ENCODE data around the gene PAFAH2.

DNA sequence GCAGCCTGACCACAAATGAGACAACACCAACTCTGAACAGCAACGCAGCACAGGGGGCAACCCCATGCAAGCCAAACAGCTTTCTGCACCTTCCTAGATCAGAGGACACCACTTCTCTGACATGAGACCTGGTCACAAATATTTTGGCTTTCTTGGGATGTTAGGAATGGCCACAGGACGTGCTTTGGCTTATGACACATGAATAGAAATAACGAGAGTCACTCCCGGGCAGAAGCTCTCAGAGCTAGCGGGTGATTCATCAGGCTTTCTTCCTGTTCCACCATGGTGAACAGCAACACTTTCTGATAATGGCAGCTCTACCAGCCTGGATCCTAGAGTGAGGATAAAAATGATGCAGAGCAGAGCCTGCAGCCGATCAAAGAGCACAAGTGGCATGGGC, 39.4 kb downstream of the PAFAH2 start:
- TF ChIP-seq ATF3 (IDR thresholded peaks at IDR 0.05) (no peak), CTCF (IDR thresholded peaks at IDR 0.05; ENCODE audit: low read depth, low read length, missing input control) (no peak), REST (IDR thresholded peaks at IDR 0.05) (no peak), GABPA (IDR thresholded peaks at IDR 0.05 in 1 of 2, conservative IDR thresholded peaks at IDR 0.05 in 1 of 2) (no peak), ZBTB33 (IDR thresholded peaks at IDR 0.05) (no peak), MAX (IDR thresholded peaks at IDR 0.05) (no peak), RAD21 (IDR thresholded peaks at IDR 0.05) (no peak), SP1 (IDR thresholded peaks at IDR 0.05) (no peak)

Data from liver (tissue), 3 donors.